GM18870 (cell line): ENCODE results near the gene MXD3.
A peak's percentile ranks its signal among the peaks of the same experiment; 100 is the strongest.
"Not testable (repeated sequence)": the region's sequence is repeated elsewhere in the genome, so short reads cannot be mapped to it uniquely, and the experiment has no call there.

ENCODE experiments used
- ATAC-seq: cut with Tn5 transposase; IDR thresholded peaks from one replicate; pipeline ENCODE4 v1.9.1; 2021; ENCODE audit warnings: moderate library complexity; ENCODE audit not compliant: unreplicated experiment

MXD3 gene

DNA sequence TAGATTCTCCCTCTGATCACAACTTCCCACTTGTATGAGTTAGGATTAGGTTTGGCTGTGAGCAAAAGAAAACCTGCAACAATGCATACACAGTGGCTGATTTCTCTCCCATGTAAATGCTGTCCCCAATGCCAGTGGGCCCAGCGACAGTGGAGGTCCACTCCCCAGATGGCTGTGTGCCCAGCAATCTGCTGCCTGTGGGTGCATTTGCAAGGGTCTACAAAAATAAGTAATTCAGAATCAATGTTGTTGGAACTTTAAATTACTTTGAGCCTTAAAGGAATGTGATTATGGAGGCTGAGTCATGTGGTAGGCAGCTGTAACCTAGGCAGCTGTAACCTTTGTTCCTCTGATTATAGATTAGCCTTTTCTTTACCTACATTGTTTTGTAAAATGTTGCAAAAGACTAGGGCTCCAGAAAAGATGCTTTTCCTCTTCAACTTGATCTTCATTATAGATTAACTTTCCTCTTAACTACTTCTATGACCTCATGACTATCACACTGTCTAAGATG, 14.2 kb upstream of the MXD3 start:
- no peak for ATAC-seq

DNA sequence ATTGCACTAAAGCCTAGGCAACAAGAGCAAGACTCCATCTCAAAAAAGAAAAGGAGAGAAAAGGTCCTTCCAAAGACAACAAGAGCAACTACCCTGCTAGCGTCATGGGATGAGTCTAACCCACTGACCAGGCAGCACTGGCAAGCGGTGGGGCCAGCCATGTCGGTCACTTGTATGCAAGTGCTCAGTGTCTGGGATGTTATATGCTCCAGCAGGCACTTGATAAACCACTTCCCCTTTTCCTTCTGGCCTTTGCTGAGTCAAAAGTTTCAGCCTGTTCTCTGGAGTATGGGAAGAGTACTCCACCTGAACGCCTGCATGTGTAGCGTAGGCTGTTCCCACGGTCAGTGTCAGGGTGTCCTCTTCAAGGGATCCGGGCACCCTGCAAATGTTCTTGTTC, 9.2 kb upstream of the MXD3 start:
- no peak for ATAC-seq

DNA sequence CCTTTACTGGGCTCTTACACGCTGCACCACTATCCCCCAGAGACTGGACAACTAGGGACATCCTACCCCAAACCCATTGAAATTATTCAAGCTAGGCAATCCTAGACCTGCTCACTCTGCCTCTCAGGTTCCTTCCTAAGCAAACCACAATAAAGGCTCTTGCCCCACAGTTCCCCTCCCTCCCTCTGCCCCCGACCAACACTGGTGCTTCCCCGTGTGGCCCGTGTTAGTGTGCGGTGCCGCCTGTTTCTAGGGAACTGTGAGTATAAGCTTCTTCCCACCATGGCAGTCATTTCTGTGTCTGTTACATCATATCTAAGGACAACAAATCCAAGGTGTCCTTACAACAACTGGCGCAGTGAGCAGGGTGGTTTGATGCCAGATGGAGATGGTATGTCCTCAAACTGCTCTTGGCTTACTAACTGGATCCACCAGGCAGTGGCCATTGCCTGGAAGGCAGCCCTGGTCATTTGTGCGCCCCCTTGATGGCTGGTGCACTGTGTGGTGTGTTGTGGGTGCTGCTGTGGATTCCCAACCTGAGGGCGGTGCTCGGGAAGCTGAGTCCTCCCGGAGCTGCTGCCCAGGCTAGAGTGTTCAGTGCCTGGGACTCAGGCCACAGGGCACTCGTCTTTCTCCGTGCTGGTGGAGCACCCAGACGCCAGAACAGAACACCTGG, 8.4 kb upstream of the MXD3 start:
- ATAC-seq = no peak

DNA sequence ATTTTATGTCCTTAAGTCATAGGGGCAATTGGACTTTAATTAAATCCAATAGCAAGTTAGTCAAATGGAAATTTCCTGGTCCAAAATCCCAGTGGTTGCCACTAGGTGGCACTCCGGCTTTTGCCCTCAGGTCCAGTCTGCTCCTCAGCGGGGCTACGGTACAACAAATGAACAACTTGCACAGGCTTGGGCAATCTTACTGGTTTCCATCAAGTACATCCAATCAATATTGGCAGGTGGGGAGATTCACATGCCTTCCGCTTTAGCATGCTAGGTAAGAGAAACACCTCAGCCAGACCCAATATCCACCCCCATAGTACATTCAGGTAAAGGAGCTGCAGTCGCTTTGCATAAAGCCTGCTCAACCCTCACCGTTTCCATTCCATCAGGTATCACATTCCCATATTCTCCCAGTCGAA, 6.3 kb upstream of the MXD3 start:
- ATAC-seq = no peak

DNA sequence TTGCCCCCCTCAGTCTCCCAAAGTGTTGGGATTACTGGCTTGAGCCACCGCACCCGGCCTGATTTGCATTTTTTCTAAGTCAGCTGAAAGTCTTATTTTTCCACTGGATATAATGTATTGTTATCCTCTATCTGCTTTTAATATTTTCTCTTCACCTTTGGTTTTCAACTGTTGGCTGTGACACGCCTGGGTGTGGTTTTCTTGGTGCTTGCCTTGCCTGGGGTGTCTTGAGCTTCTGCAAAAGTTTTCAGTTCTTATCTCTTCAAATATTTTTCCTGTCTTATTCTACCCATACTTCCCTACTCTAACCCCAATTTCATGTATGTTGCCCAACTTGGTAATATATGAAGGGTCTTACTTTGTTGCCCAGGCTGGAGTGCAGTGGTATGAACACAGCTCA, 4.3 kb upstream of the MXD3 start:
- ATAC-seq = no peak

DNA sequence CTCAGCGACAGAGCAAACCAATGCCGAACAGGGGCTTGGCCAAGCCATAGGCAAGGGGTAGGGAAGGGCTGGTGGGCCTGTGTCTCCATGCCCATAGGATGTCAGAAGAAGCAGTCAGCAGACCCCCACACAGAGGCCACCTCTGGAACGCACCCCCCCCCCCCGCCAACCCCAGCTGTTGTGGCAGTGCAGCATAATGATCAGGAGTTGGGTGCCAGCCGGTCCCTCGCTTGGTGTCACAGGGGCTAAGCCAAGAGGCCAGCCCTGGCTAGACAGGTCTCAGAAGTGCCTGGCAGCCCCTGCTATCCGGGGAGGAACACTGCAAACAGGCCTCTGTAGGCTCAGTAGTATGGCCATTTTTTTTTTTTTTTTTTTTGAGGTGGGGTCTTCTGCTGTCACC, 3.7 kb upstream of the MXD3 start:
- ATAC-seq = no peak

DNA sequence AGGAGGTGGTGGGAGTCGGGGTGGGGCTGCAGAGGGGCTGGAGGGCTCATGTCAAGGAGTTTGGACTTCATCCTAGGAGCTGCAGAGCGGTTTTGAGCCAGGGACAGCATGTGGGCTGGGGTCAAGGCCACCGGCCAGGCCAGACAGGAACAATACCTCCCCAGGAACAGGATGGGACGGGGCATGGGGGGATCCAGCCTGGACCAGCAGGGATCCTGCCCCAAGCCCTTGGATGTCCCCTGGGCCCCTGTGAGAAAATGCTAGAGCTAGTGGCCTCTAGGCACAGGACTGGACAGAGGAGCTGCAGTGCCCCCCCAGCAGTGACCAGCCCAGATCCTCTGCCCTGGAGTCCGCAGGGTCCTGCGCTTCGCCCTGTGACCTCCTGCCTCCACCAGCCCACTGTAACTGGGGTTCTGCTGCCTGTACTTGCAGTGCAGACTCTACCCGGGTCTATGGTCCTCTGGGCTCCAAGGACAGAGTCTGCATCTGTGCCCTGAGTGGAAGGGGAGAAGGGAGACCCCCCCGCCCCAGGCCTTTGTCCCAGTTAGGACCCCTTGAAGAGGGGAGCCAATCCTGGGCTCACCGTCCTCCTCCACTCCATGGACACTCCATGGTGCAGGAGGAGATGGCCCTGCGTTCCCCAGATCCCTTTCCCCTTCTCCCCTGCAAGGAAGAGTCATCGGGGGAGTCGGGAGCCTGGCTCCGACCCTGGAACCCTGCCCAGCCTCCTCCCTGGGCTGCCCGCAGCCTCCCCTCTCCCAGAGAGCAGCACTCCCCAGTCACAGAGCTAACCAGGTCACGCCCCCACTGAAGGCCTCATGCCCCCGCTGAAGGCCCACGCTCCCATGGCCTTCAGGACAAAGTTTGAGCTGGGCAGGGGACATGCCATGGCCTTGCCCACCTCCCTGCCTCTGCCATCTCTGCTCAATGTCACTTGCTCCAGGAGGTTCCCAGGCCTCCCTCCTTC, 3.0 kb upstream of the MXD3 start:
- ATAC-seq = no peak

DNA sequence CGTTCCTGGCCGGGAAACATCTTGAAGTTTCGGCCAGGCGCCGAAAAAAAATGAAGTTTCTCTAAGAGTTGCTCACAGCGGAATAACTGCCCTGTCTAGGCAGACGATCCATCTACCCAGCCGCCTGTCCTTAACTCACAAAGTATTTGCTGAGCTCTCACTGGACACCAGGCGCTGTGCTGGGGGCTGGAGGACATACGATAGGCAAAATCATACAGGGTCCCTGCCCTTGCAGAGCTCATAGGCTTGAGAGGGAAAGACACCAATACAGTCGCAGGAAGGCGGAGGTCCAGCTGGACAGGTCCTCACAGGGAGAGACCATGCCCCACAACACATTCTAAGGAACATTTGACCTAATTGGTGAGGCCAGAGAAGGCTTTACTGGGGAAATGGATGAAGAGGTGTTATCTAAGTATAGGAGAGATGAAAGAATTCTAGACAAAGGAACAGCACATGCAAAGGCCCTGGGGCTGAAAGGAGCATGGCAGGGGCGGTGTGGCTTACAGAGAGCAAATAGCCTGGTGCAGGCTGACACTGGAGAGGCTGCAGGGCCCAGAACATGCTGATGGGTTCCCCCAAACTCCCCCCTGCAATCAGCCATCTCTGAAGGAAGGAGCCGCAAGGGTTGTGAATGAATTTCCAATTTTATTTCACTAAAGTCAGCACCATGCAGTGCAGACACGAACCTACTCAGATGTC, 2.0 kb upstream of the MXD3 start:
- no peak for ATAC-seq

DNA sequence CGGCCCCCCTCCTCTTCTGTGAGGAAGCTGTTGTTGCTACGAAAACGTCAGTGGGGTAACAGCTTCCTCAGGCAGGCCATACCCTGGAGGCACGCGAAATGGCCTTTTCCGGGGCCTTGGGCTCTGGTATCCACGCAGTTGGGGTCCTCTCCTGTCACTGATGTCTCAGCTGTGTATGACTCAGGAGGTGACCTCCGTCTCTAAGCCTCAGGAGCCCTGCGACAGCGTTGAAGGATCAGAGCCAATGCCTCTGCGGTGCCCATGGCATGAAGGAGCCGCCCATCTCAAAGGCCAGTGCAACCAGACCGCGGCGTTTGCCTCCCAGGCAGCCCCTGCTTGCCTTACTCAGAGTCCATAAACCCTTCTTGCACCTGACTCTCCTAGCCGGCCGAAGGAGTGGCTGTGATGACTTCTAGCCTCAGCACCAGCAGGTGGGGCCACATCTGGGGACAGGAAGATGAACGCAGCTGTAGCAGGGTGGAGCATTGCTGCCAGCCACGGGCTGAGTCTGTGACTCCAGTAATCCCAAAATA, 1.0 kb upstream of the MXD3 start:
- peak; percentile 20 for ATAC-seq

DNA sequence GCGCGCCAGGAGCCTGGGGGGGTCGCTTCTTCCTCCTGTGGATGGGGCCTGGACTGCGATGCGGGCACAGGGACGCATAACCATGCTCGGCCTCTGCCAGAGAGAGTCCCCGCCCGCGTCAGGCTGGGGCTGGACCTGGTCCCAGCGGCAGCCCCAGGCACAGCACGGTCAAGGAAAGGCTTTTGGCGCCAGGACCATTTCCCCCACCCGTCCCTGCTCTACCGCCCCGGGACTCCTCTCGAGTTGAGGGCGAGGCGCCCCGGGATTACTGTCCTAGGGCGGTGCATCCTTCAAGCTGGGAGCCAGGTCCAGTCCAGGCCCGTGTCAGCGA, 341 bp downstream of the MXD3 start:
- no peak for ATAC-seq

DNA sequence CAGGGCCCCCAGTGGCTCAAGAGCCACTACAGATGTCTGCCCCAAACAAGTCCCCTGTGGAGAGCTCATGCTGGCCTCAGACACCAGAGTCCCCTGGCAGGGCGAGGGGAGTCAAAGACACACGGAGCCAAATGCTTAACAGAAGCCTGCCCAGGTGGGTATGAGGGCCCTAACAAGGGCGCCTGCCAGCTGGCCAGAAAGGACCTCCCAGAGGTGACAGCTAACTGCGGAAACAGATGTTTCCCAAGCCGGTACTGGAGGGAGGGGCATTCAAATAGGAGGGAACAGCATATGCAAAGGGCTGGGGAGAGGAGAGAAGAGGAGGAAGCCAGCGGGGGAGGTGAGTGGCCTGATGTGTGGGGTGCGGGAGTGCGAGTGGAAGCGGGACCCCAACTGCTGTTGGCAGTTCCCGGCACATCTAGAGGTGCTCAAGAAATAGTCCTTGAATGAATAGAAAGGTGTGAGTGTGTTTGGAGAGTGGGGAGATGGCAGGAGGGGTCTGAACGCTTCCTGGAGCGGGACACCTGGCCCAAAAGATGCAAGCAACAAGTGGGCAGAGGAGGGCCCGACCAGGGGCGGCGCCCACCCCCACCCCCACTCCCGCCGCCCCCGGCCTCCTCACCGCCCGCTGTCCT, 824 bp downstream of the MXD3 start:
- ATAC-seq = no peak

DNA sequence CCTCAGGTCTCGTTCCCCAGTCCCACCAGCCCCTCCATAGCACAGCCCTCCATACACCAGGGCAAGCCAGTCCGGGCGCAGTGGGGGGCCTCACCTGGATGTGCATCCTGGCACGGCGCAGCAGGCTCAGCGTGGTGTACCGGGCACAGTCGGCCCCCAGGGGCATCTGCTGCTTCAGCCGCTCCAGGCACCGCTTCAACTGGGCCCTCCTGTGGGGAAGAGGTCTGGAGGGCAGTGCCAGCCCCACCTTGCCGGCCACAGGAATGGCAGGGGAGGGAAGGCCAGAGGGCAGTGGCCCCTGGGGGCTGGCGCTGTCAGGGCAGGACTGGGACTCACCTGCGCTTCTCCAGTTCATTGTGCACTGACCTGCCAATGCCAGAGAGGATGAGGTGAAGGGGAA, 1.4 kb downstream of the MXD3 start:
- no peak for ATAC-seq

DNA sequence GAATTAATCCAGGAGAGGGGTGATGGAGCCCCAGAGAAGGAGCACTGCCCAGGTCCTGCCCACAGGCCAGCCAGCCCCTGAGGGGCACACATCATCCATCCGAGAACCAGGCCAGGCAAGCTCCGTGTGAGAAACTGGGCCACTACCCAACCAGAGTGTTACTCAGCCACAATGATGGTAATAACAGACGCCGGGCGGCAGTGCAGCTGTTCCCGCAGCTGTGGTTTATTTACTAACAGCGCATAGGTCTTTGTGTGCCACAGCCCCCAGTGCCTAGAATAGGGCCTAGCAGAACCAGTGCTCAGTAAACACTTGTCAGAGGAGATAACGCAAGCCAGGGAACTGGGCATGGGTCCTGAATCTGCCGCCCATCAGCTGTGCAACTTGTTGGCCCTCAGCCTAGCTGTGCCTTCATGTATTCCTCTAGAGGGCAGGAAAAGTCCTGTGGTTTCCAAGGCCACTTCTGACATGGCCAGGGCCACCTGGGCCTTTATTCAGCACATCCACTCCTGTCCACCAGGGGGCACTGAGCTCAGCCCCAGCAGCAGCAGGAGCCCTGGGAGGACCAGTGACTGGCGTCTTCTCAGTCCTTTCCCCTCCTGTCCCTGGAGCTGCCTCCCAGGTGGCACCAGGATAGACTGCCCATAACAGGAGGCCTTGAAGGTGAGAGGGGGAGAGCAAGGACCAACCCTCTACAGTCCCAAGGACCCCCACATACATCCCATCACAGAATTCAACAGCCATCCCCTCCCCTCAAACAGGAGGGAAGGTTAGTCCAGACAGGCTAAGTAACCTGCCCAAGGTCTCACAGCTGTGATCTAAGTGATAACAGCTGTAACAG, 2.1 kb downstream of the MXD3 start:
- no peak for ATAC-seq

DNA sequence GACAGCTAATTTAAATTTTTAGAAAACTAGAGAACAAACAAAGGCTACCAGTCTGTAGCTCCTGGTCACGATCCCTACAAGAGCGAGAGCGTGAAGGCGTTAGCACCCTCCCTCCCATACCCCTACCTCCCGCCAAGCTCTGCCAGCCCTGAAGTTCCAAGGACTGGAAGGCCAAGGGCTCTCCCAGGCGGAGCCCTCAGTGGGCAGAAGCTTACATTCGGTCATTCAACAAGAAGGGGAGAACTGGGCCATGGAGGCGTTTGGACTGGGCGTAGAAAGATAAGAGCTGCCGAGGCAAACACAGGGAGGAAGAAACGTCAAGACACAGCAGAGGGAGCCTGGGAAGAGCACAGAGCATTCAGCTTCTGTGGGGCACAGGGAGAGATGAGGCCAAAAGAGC, 3.0 kb downstream of the MXD3 start:
- no peak for ATAC-seq

DNA sequence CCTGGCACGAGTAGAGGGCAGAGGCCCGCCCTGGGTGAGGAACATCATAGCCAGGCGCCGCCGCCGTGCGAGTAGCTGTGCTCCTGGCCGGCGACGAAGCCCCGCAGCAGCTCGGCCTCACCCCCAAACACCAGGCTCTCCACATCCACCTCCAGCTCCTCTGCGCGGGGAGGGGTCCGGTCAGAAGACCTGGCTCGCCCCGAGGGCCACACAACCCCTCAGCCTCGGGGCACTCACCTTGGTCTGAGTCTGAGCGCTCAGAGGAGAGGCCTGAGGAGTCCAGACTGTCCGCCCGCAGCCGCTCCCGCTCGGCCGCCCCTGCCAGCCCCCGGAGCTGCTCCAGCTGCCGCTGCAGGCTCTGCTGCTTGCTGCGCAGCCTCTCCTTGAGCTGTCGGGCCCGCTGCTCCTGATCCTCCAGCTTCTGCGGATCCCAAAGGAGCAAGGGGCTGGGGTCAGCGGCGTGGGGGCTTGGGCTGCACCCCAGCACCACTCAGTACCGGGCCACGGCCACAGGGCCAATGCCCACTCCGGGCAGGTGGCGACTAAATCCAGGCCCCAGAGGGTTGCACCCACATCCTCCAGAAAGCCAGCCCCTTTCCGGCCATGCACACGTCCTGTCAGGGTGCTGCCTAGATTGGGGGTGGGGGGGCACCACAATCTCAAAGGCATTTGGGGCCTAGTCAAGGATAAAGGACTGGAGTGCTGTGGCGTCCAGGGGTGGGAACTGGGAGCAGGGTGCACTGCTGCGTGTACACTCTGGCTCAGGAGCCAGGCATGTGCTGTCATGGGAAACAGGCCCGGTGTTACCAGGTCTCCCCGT, 3.9 kb downstream of the MXD3 start:
- ATAC-seq = no peak

DNA sequence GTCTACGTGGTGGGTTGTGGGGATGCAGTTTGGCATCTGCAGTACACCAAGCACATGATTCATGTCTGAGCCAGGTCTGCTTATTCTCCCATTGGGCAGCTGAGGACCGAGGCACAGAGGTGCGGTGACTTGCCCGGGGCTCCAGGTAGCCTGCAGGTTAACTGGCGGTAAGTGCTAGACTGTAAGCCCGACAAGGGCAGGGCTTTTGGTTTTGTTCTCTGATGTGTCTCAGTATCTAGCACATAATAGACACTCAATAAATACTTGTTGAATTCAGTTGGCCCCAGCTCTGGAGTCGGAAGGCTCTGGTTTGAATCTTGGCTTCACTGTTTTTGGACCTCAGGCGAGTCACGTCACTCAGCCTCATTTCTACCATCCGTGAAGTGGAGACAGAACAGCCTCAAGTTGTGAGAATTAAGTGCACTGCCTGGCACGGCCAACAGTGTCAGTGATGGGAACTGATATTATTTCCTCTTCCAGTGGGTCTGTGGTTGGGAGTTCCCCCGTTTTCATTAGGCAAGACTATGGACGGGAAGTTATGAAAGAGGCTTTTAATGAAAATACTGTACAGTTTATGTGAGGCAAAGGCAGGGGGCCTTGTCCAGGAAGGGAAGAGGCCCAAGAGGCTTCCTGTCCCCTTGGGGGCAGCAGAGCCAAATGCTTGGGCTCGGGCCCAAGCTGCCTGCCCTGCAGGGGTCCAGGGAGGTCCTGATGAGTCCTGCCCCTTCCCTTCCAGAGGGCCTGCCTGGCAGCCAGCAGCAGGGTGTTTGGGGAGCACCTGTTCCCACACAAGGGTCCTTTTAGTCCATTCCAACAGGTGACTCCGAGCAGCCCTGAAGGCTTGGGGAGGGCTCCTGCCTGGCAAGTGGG, 4.8 kb downstream of the MXD3 start:
- ATAC-seq = no peak

DNA sequence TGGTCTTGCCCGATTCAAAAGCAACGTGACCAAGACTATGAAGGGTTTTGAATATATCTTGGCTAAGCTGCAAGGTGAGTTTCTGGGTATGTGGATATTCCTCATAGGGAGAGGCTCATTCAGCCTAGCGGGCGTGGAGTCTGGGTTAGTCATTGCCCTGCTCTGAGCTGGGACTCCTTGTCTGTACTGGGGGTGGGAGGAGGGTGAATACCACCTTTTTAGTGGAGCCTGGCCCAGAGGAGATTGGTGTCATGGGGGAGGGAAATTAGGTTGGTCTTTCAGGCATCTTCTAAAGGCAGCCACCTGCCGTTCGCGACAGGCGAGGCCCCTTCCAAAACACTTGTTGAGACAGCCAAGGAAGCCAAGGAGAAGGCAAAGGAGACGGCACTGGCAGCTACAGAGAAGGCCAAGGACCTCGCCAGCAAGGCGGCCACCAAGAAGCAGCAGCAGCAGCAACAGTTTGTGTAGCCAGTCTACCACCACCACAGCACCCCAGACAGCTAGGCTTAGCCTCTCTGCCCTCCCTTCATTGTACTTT, 5.5 kb downstream of the MXD3 start:
- not testable (repeated sequence) for ATAC-seq
